Progenitor cell of endocrine pancreas (in vitro differentiated cells): ENCODE measurements around the gene TMEM167A. TPM values are rescaled to one million over a fixed set of nuclear protein-coding genes. Genes with fewer than 3 reads are reported as not detected.

Source experiments
- DNase-seq: peaks from one replicate; pipeline ENCODE4 v3.0.0; 2021; ENCODE audit warnings: low spot score; ENCODE audit not compliant: unreplicated experiment
- H3K27ac Mint-ChIP-seq: 2 replicates; pipeline ENCODE4 v1.8.0; 2021; ENCODE audit warnings: mild to moderate bottlenecking, moderate library complexity, mixed read lengths
- H3K27me3 Mint-ChIP-seq: 2 replicates; pipeline ENCODE4 v1.8.0; 2021; ENCODE audit warnings: mixed read lengths
- H3K36me3 Mint-ChIP-seq: 2 replicates; pipeline ENCODE4 v1.8.0; 2022; ENCODE audit warnings: mixed read lengths; ENCODE audit not compliant: insufficient read depth
- H3K4me1 Mint-ChIP-seq: 2 replicates; pipeline ENCODE4 v1.8.0; 2021; ENCODE audit warnings: low read depth, mixed read lengths
- H3K4me3 Mint-ChIP-seq: 2 replicates; pipeline ENCODE4 v1.8.0; 2021; ENCODE audit warnings: low read depth, mild to moderate bottlenecking, moderate library complexity, mixed read lengths
- H3K9me3 Mint-ChIP-seq: 2 replicates; pipeline ENCODE4 v1.8.0; 2021; ENCODE audit warnings: low read depth, mixed read lengths
- total RNA-seq: library from RNA; stranded (reverse); gene quantifications from 2 replicates; pipeline ENCODE4 v1.2.1, GENCODE V29; 2021
- TF ChIP-seq, protein P1 (sequence below): fragments of 200-600 bp; sonication (generic); IDR thresholded peaks from one replicate; pipeline ENCODE4 v1.5.0; 2021; ENCODE audit warnings: antibody characterized with exemption, mild to moderate bottlenecking; ENCODE audit not compliant: unreplicated experiment

The TMEM167A gene
- total RNA-seq, 1 donor from 2014 or later: 152 TPM

GRCh38 chr5:83036991-83037575, 40.1 kb downstream of the TMEM167A start:
- H3K27me3 Mint-ChIP-seq: no peaks in the 10 kb centered on the region
- peaks cover 41% of the 10 kb centered on the region for H3K4me1 Mint-ChIP-seq
- no peak for DNase-seq
- H3K36me3 Mint-ChIP-seq: no peaks in the 10 kb centered on the region
- TF ChIP-seq, protein P1, sequence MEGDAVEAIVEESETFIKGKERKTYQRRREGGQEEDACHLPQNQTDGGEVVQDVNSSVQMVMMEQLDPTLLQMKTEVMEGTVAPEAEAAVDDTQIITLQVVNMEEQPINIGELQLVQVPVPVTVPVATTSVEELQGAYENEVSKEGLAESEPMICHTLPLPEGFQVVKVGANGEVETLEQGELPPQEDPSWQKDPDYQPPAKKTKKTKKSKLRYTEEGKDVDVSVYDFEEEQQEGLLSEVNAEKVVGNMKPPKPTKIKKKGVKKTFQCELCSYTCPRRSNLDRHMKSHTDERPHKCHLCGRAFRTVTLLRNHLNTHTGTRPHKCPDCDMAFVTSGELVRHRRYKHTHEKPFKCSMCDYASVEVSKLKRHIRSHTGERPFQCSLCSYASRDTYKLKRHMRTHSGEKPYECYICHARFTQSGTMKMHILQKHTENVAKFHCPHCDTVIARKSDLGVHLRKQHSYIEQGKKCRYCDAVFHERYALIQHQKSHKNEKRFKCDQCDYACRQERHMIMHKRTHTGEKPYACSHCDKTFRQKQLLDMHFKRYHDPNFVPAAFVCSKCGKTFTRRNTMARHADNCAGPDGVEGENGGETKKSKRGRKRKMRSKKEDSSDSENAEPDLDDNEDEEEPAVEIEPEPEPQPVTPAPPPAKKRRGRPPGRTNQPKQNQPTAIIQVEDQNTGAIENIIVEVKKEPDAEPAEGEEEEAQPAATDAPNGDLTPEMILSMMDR: no peak
- no peaks in the 10 kb centered on the region for H3K9me3 Mint-ChIP-seq
- H3K4me3 Mint-ChIP-seq: no peak overlapping the region
- H3K27ac Mint-ChIP-seq: no peak overlapping the region

DNA sequence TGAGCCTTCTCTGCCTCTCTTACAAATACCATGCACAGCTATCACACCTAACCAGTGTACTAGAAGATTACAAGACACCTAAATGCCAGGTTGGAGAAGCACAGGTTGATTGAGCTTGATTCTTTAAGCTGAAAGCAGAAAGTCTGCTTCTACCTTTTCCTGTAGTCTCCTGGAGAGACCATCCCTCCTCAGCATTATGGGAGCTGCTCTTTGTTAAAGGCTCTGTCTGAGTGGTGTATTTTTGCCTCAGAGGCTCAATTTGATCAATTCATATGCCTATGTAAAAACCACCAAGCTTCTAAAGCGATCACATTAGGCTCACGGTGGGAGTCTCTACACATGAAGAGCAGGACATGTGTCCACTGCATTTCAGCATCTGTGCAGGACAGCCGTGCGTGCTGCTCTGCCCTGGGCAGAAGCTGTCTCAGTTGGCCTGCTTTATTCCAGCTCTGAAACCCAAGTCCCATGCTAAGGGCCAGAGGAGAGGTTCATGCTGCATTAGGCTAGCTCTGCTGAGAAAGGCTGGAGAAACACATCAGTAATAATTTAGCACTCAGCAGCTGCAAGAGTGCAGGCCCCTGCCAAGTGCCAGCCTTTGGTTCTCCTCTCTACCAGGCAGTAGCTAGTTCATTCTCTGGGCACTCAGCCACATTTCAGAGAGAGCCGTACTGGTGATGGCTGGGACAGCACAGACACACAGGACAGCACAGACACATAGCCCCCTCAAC, 41.7 kb downstream of the TMEM167A start:
- DNase-seq: no peak
- Mint-ChIP-seq H3K27ac (no peak overlapping the region), H3K27me3 (no peaks in the 10 kb centered on the region), H3K36me3 (no peaks in the 10 kb centered on the region), H3K4me3 (no peak overlapping the region), H3K9me3 (no peaks in the 10 kb centered on the region), H3K4me1 (peaks cover 42% of the 10 kb centered on the region)
- TF ChIP-seq, protein P1: no peak

GRCh38 chr5:83034528-83035207, 42.5 kb downstream of the TMEM167A start:
- DNase-seq: no peak
- Mint-ChIP-seq H3K27ac (no peak overlapping the region), H3K4me3 (no peak overlapping the region), H3K27me3 (no peaks in the 10 kb centered on the region), H3K4me1 (peaks cover 42% of the 10 kb centered on the region), H3K36me3 (no peaks in the 10 kb centered on the region), H3K9me3 (no peaks in the 10 kb centered on the region)
- TF ChIP-seq, protein P1: no peak

- no peak for DNase-seq
- TF ChIP-seq, protein P1: no peak
- H3K9me3 Mint-ChIP-seq: no peaks in the 10 kb centered on the region
- no peak overlapping the region for H3K27ac Mint-ChIP-seq
- peaks cover 42% of the 10 kb centered on the region for H3K4me1 Mint-ChIP-seq
- H3K36me3 Mint-ChIP-seq: no peaks in the 10 kb centered on the region
- no peak overlapping the region for H3K4me3 Mint-ChIP-seq
- no peaks in the 10 kb centered on the region for H3K27me3 Mint-ChIP-seq
These were observed 43.2 kb downstream of the TMEM167A start for GRCh38 chr5:83034036-83034435.

GRCh38 chr5:83031381-83031780, 45.8 kb downstream of the TMEM167A start:
- Mint-ChIP-seq H3K4me1 (peaks cover 29% of the 10 kb centered on the region), H3K9me3 (no peaks in the 10 kb centered on the region), H3K36me3 (no peaks in the 10 kb centered on the region), H3K27me3 (no peaks in the 10 kb centered on the region), H3K4me3 (no peak overlapping the region), H3K27ac (no peak overlapping the region)
- TF ChIP-seq, protein P1: no peak
- no peak for DNase-seq
